HEK293 (cell line): ENCODE data around the gene ADGRF3.

Experiments used
- CTCF ChIP-seq: fragments of 450-650 bp; formaldehyde crosslinking; IDR thresholded peaks from 2 replicates; pipeline ENCODE4 v1.5.1; 2016; ENCODE audit warnings: missing biosample characterization, missing genetic modification characterization
- PATZ1 ChIP-seq: fragments of 450-650 bp; formaldehyde crosslinking; IDR thresholded peaks from 2 replicates; pipeline ENCODE4 v1.5.1; 2016; ENCODE audit warnings: missing biosample characterization, missing genetic modification characterization
- REST ChIP-seq: fragments of 450-650 bp; formaldehyde crosslinking; IDR thresholded peaks from 2 replicates; pipeline ENCODE4 v1.5.1; 2016; ENCODE audit warnings: missing biosample characterization, missing genetic modification characterization
- SCRT1 ChIP-seq: fragments of 450-650 bp; formaldehyde crosslinking; IDR thresholded peaks from 2 replicates; pipeline ENCODE4 v1.5.1; 2016; ENCODE audit warnings: missing biosample characterization, missing genetic modification characterization, borderline replicate concordance
- ZNF449 ChIP-seq: fragments of 450-650 bp; formaldehyde crosslinking; IDR thresholded peaks from 2 replicates; pipeline ENCODE4 v1.5.1; 2017; ENCODE audit warnings: missing biosample characterization, mild to moderate bottlenecking, missing genetic modification characterization, moderate library complexity
- ZNF660 ChIP-seq: fragments of 450-650 bp; IDR thresholded peaks from 2 replicates; pipeline ENCODE4 v1.5.1; 2018; ENCODE audit warnings: missing biosample characterization, mild to moderate bottlenecking, missing genetic modification characterization

- no peak for TF ChIP-seq ZNF449 (tag by site-specific recombination)
- TF ChIP-seq REST (tag by site-specific recombination): no peak
- no peak for TF ChIP-seq CTCF (tag by site-specific recombination)
- no peak for TF ChIP-seq PATZ1 (tag by site-specific recombination)
- TF ChIP-seq ZNF660 (tag by site-specific recombination): no peak
- no peak for TF ChIP-seq SCRT1 (tag by site-specific recombination)
Observed at GRCh38 chr2:26276484-26277227, 69.9 kb downstream of the ADGRF3 start.
